OCI-LY3 (cell line): Measurements from ENCODE around the gene DAGLA.

ENCODE experiments used
- H2AFZ ChIP-seq: fragments of 200-600, 300-600 bp; shearing (Covaris generic); 2 replicates; pipeline ENCODE4 v1.6.0; 2014; ENCODE audit warnings: antibody characterized with exemption, low read depth, low read length
- H3K27ac ChIP-seq: fragments of 200-600, 300-600 bp; sonication (generic); 2 replicates; pipeline ENCODE4 v1.5.1; 2014; ENCODE audit warnings: mild to moderate bottlenecking, low read length, moderate library complexity, mixed read lengths
- H3K27me3 ChIP-seq: fragments of 200-600, 300-600 bp; sonication (generic); 2 replicates; pipeline ENCODE4 v1.6.1; 2014; ENCODE audit warnings: low read depth, low read length, mixed read lengths
- H3K36me3 ChIP-seq: fragments of 200-600, 300-600 bp; sonication (generic); replicated peaks from 2 replicates; pipeline ENCODE3; 2014; ENCODE audit warnings: low read depth, low read length, mixed read lengths
- H3K4me1 ChIP-seq: fragments of 300-600, 200-600 bp; sonication (generic); 2 replicates; pipeline ENCODE4 v1.6.1; 2014; ENCODE audit warnings: low read length, mixed read lengths
- H3K4me2 ChIP-seq: fragments of 200-600, 300-600 bp; sonication (generic); 2 replicates; pipeline ENCODE4 v1.6.1; 2014; ENCODE audit warnings: low read length, mixed read lengths
- H3K4me3 ChIP-seq: fragments of 300-600, 200-600 bp; sonication (generic); 2 replicates; pipeline ENCODE4 v1.5.1; 2014; ENCODE audit warnings: antibody characterized with exemption, mild to moderate bottlenecking, low read length, moderate library complexity
- H3K79me2 ChIP-seq: fragments of 300-600, 200-600 bp; shearing (Covaris generic); 2 replicates; pipeline ENCODE4 v1.6.1; 2014; ENCODE audit warnings: mild to moderate bottlenecking, low read length, mixed read lengths
- H3K9ac ChIP-seq: fragments of 300-600, 200-600 bp; shearing (Covaris generic); 2 replicates; pipeline ENCODE4 v1.6.0; 2014; ENCODE audit warnings: mild to moderate bottlenecking, low read length, moderate library complexity
- H3K9me3 ChIP-seq: fragments of 200-600, 300-600 bp; shearing (Covaris generic); 2 replicates; pipeline ENCODE4 v1.6.1; 2014; ENCODE audit warnings: low read length, mixed read lengths; ENCODE audit not compliant: insufficient read depth
- H4K20me1 ChIP-seq: fragments of 200-600, 300-600 bp; sonication (generic); 2 replicates; pipeline ENCODE4 v1.6.1; 2016; ENCODE audit warnings: low read length, mixed read lengths; ENCODE audit not compliant: insufficient read depth
- EZH2phosphoT487 ChIP-seq: fragments of 200-600 bp; shearing (Covaris generic); IDR thresholded peaks from 2 replicates; pipeline ENCODE4 v1.6.1; 2018; ENCODE audit warnings: antibody characterized with exemption, mixed run types, low read depth
- TF ChIP-seq, protein P1 (sequence below): fragments of 200-600, 300-600 bp; sonication (generic); IDR thresholded peaks from 2 replicates; pipeline ENCODE4 v1.5.1; 2014; ENCODE audit warnings: antibody characterized with exemption, low read length, low read depth

DAGLA gene

DNA sequence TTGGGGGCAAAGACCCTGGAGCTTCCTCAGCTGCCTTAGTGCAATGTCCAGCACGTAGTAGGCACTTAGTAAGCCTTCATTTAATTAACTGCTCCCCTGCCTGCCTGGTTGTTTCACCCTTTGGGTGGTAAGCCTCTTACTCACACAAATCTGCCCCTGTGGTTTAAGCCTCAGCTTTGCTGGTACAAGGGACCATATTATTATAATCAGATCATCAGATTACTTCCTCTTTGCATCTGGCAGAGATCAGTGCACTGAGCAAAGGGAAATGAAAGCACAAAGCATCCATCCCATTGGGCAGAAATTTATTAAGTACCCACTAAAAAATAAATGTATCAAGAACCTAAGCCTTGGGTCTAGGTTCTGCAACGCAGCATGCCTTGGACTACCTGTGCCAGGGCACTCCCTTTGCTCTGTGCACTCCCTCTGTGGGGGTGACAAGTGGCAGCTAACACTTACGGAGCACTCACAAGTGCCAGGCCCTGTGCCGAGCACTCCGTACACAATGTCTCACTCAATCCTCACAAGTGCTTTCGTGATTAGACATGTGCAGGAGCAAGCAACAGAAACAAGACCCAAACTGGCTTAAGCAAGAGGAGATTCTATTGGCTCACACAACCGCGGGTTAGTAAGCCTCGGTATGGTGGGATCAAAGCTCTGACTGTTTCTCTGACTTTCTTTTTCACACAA, 34.9 kb upstream of the DAGLA start:
- Histone ChIP-seq H3K79me2 (no peaks in the 10 kb centered on the region), H3K4me2 (no peak overlapping the region), H3K9me3 (no peaks in the 10 kb centered on the region), H3K4me3 (no peak overlapping the region), H3K36me3 (no peaks in the 10 kb centered on the region), H3K9ac (no peak overlapping the region), H2AFZ (no peak overlapping the region), H3K27ac (no peak overlapping the region), H3K4me1 (peaks cover 4% of the 10 kb centered on the region), H4K20me1 (no peaks in the 10 kb centered on the region), H3K27me3 (peaks cover 6% of the 10 kb centered on the region; the same call in 1 of the 2 replicates)
- no peak for TF ChIP-seq EZH2phosphoT487
- TF ChIP-seq, protein P1, sequence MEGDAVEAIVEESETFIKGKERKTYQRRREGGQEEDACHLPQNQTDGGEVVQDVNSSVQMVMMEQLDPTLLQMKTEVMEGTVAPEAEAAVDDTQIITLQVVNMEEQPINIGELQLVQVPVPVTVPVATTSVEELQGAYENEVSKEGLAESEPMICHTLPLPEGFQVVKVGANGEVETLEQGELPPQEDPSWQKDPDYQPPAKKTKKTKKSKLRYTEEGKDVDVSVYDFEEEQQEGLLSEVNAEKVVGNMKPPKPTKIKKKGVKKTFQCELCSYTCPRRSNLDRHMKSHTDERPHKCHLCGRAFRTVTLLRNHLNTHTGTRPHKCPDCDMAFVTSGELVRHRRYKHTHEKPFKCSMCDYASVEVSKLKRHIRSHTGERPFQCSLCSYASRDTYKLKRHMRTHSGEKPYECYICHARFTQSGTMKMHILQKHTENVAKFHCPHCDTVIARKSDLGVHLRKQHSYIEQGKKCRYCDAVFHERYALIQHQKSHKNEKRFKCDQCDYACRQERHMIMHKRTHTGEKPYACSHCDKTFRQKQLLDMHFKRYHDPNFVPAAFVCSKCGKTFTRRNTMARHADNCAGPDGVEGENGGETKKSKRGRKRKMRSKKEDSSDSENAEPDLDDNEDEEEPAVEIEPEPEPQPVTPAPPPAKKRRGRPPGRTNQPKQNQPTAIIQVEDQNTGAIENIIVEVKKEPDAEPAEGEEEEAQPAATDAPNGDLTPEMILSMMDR, result no peak

DNA sequence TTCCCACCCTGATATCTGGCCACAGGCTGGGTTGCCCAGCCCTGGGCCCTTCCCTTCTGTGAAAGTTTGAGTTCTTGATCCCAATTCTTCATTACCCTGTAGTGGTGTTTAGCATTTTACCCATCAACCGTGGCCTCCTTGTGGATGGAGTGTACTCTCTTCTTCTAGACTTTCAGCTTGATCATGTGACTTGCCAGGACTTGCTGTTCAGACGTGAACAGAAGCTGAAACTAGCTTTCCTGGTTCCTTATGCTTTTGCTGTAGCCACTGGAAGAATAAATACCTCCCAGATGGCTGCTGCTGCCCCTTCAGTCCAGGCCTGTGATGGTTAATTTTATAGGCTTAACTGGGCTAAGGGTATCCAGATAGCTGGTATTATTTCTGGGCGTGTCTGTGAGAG, 32.7 kb upstream of the DAGLA start:
- Histone ChIP-seq H3K36me3 (no peaks in the 10 kb centered on the region), H3K9ac (no peak overlapping the region), H3K4me2 (no peak overlapping the region), H3K79me2 (no peaks in the 10 kb centered on the region), H4K20me1 (no peaks in the 10 kb centered on the region), H3K27ac (no peak overlapping the region), H3K9me3 (no peaks in the 10 kb centered on the region), H3K27me3 (peaks cover 5% of the 10 kb centered on the region; the same call in 1 of the 2 replicates), H2AFZ (no peak overlapping the region), H3K4me1 (peaks cover 4% of the 10 kb centered on the region), H3K4me3 (no peak overlapping the region)
- TF ChIP-seq EZH2phosphoT487, result no peak
- TF ChIP-seq, protein P1, result no peak

DNA sequence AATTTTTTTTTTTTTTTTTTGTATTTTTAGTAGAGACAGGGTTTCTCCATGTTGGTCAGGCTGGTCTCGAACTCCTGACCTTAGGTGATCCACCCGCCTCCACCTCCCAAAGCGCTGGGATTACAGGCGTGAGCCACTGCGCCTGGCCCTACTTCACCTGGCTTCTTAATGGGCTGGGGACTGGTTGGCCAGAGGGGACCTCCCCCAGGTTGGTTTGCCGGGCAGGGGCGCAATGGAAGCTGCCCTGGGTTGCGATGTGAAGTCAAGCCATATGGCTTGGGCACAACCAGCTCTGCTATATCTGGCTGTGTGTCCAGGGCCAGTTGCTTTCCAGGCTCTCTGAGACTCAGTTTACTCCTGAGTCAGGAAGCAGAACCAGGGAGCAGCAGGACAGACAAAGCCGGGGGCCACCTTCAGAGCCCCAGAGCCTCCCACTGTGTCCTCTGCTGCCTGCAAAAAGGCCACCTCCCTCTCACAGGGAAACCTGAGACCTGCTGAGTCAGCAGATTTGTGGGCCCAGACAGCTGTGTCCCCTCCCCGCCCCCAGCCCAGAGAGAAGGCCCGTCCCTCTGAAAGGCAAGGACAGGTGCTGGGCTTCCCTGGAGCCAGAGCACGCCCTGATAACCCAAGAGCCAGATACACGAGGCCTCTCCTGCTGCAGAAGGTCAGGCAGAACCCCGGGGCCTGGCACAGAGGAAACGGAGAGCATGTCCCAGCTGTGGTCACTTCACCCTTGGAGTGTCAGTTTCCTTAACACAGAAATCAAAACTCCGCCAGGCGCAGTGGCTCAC, 29.2 kb upstream of the DAGLA start:
- no peak for TF ChIP-seq EZH2phosphoT487
- TF ChIP-seq, protein P1, result no peak
- no peak overlapping the region for H2AFZ ChIP-seq

DNA sequence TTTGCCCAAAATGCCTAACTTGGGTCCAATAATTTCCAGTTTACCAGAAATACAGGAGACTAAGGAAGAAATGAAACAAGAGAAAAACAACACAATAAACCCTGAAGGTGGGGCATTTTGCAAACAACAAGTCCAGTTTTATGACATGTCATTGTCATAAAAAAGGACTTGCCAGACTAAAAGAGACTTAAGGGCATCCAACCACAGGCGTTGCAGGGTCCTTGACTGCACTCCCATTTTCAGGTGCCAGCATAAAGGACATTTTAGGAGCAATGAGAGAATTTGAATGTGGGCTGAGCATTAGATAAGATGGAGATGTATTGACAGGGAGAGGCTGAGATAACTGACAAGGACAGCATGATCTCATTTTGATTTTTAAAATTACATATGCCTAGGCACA, 28.1 kb upstream of the DAGLA start:
- Histone ChIP-seq H3K4me2 (no peak overlapping the region), H3K4me1 (no peaks in the 10 kb centered on the region), H3K4me3 (no peak overlapping the region), H4K20me1 (no peaks in the 10 kb centered on the region), H3K79me2 (no peaks in the 10 kb centered on the region), H3K9me3 (no peaks in the 10 kb centered on the region), H2AFZ (no peak overlapping the region), H3K27me3 (peaks cover 17% of the 10 kb centered on the region), H3K9ac (no peak overlapping the region), H3K36me3 (no peaks in the 10 kb centered on the region), H3K27ac (no peak overlapping the region)
- TF ChIP-seq EZH2phosphoT487, result no peak
- TF ChIP-seq, protein P1, result no peak

More for the DNA sequence above, 29.2 kb upstream of the DAGLA start:
- H3K4me1 ChIP-seq, result no peaks in the 10 kb centered on the region
- no peaks in the 10 kb centered on the region for H3K36me3 ChIP-seq
- no peak overlapping the region for H3K27ac ChIP-seq
- H3K79me2 ChIP-seq, result no peaks in the 10 kb centered on the region
- H3K9me3 ChIP-seq, result no peaks in the 10 kb centered on the region
- H3K4me2 ChIP-seq, result no peak overlapping the region
- no peaks in the 10 kb centered on the region for H4K20me1 ChIP-seq
- no peak overlapping the region for H3K9ac ChIP-seq
- peaks cover 17% of the 10 kb centered on the region for H3K27me3 ChIP-seq
- H3K4me3 ChIP-seq, result no peak overlapping the region
